Neural progenitor cell (in vitro differentiated cells): ENCODE measurements around the gene CSK. TPM values are rescaled to one million over a fixed set of nuclear protein-coding genes. Genes with fewer than 3 reads are reported as not detected.

Experiments used
- DNase-seq: peaks from one replicate; pipeline ENCODE4 v3.0.0-alpha.2; 2016; ENCODE audit warnings: low spot score
- H2AFZ ChIP-seq: fragments of 200-600 bp; sonication (generic); replicated peaks from 2 replicates; pipeline ENCODE4 v1.6.1; 2016; ENCODE audit warnings: antibody characterized with exemption
- H3F3A ChIP-seq: fragments of 200-600 bp; sonication (generic); 2 replicates; pipeline ENCODE4 v1.6.1; 2016; ENCODE audit warnings: antibody characterized with exemption, low read depth
- H3K27ac ChIP-seq: fragments of 200-600 bp; sonication (generic); 2 replicates; pipeline ENCODE4 v1.5.1; 2016; ENCODE audit warnings: mild to moderate bottlenecking
- H3K27me3 ChIP-seq: fragments of 200-600 bp; sonication (generic); 2 replicates; pipeline ENCODE4 v1.6.1; 2016; ENCODE audit warnings: mild to moderate bottlenecking, moderate library complexity
- H3K36me3 ChIP-seq: fragments of 200-600 bp; sonication (generic); 2 replicates; pipeline ENCODE4 v1.5.1; 2016
- H3K4me1 ChIP-seq: fragments of 200-600 bp; sonication (generic); 2 replicates; pipeline ENCODE4 v1.6.1; 2016; ENCODE audit warnings: mixed run types
- H3K4me2 ChIP-seq: fragments of 200-600 bp; sonication (generic); 2 replicates; pipeline ENCODE4 v1.6.1; 2016
- H3K4me3 ChIP-seq: fragments of 200-600 bp; sonication (generic); 2 replicates; pipeline ENCODE4 v1.5.1; 2016
- H3K79me2 ChIP-seq: fragments of 200-600 bp; sonication (generic); 2 replicates; pipeline ENCODE4 v1.6.1; 2016; ENCODE audit warnings: low read depth
- H3K9ac ChIP-seq: fragments of 200-600 bp; sonication (generic); 2 replicates; pipeline ENCODE4 v1.6.1; 2016
- H3K9me3 ChIP-seq: fragments of 200-600 bp; sonication (generic); 2 replicates; pipeline ENCODE4 v1.5.1; 2016; ENCODE audit warnings: low read depth
- H4K20me1 ChIP-seq: fragments of 200-600 bp; sonication (generic); 2 replicates; pipeline ENCODE4 v1.6.1; 2016; ENCODE audit warnings: low read depth
- H3K27ac Mint-ChIP-seq: 3 replicates; pipeline ENCODE4 v1.8.0; 2021; ENCODE audit warnings: mixed read lengths
- H3K27me3 Mint-ChIP-seq: 2 replicates; pipeline ENCODE4 v1.8.0; 2022; ENCODE audit warnings: low read depth, mild to moderate bottlenecking, inconsistent platforms, moderate library complexity, mixed read lengths; ENCODE audit not compliant: insufficient read depth
- H3K36me3 Mint-ChIP-seq: 3 replicates; pipeline ENCODE4 v1.8.0; 2021; ENCODE audit warnings: mixed read lengths
- H3K4me1 Mint-ChIP-seq: 3 replicates; pipeline ENCODE4 v1.8.0; 2021; ENCODE audit warnings: mixed read lengths
- H3K4me3 Mint-ChIP-seq: 3 replicates; pipeline ENCODE4 v1.8.0; 2021; ENCODE audit warnings: mild to moderate bottlenecking, moderate library complexity, mixed read lengths
- H3K9me3 Mint-ChIP-seq: 3 replicates; pipeline ENCODE4 v1.8.0; 2020; ENCODE audit warnings: mixed read lengths
- CTCF ChIP-seq: fragments of 200-600 bp; sonication (generic); IDR thresholded peaks from 2 replicates; pipeline ENCODE4 v1.5.1; 2017; ENCODE audit warnings: antibody characterized with exemption, mild to moderate bottlenecking
- EZH2 ChIP-seq: fragments of 200-600 bp; sonication (generic); IDR thresholded peaks from 2 replicates; pipeline ENCODE4 v1.6.1; 2017; ENCODE audit warnings: antibody characterized with exemption, mild to moderate bottlenecking, moderate library complexity
- EZH2phosphoT487 ChIP-seq: fragments of 200-600 bp; sonication (generic); IDR thresholded peaks from 2 replicates; pipeline ENCODE4 v1.6.1; 2017; ENCODE audit warnings: antibody characterized with exemption
- total RNA-seq: library from RNA; depleted of rRNA; stranded (reverse); fragments of >200 nt; gene quantifications from 2 replicates; pipeline ENCODE4 v1.2.3, GENCODE V29; 2015; ENCODE audit warnings: low replicate concordance

The CSK gene
- total RNA-seq, 1 donor from 2014 or later = 18.3 TPM

- Histone ChIP-seq H3K36me3 (no peaks in the 10 kb centered on the region), H3K9ac (no peak overlapping the region), H3K4me2 (peak overlapping the region; percentile 35), H2AFZ (no peak overlapping the region), H3F3A (no peaks in the 10 kb centered on the region), H3K27ac (no peak overlapping the region), H3K4me1 (peaks cover 20% of the 10 kb centered on the region), H3K9me3 (no peaks in the 10 kb centered on the region), H3K79me2 (peaks cover 82% of the 10 kb centered on the region), H4K20me1 (peaks cover 98% of the 10 kb centered on the region), H3K27me3 (no peaks in the 10 kb centered on the region), H3K4me3 (no peak overlapping the region)
- H3K27ac Mint-ChIP-seq = no peak overlapping the region
- H3K27me3 Mint-ChIP-seq = no peaks in the 10 kb centered on the region
- TF ChIP-seq CTCF = no peak
- H3K9me3 Mint-ChIP-seq = no peaks in the 10 kb centered on the region
- H3K36me3 Mint-ChIP-seq = peaks cover 2% of the 10 kb centered on the region
- DNase-seq = no peak
- H3K4me1 Mint-ChIP-seq = peaks cover 53% of the 10 kb centered on the region
- no peak overlapping the region for H3K4me3 Mint-ChIP-seq
Measured at GRCh38 chr15:74789171-74789631, 7.3 kb downstream of the CSK start.

DNA sequence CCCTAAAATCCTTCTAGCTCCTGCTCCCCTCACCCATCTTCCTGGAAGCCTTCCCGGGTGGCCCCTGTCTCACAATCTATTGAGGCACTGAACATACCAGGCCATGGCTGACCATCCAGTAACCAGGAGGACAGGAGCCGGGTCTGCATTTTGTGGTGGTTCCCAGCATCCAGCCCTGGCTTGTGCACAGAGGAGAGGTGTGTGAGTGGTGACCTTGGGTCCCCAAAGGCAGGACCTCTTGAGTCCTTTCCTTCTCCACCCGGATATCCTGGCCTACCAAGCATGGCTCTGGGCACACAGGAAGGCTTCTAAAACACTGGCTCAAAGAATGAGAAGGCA lies 7.8 kb downstream of the CSK start:
- H3K27me3 ChIP-seq = no peaks in the 10 kb centered on the region
- H3K36me3 Mint-ChIP-seq = peaks cover 2% of the 10 kb centered on the region
- no peak overlapping the region for H3K4me3 ChIP-seq
- peaks cover 77% of the 10 kb centered on the region for H3K79me2 ChIP-seq
- H3K9ac ChIP-seq = no peak overlapping the region
- no peak overlapping the region for H3K4me2 ChIP-seq
- H3K4me1 ChIP-seq = peaks cover 20% of the 10 kb centered on the region
- H4K20me1 ChIP-seq = peaks cover 98% of the 10 kb centered on the region
- no peaks in the 10 kb centered on the region for H3K36me3 ChIP-seq
- no peak for DNase-seq
- no peaks in the 10 kb centered on the region for H3F3A ChIP-seq
- TF ChIP-seq CTCF = no peak
- TF ChIP-seq EZH2 = no peak
- TF ChIP-seq EZH2phosphoT487 = no peak
- H3K27ac Mint-ChIP-seq = no peak overlapping the region
- peaks cover 49% of the 10 kb centered on the region for H3K4me1 Mint-ChIP-seq
- no peaks in the 10 kb centered on the region for H3K9me3 ChIP-seq
- H3K9me3 Mint-ChIP-seq = no peaks in the 10 kb centered on the region
- no peak overlapping the region for H3K27ac ChIP-seq
- no peaks in the 10 kb centered on the region for H3K27me3 Mint-ChIP-seq
- no peak overlapping the region for H3K4me3 Mint-ChIP-seq
- no peak overlapping the region for H2AFZ ChIP-seq

DNA sequence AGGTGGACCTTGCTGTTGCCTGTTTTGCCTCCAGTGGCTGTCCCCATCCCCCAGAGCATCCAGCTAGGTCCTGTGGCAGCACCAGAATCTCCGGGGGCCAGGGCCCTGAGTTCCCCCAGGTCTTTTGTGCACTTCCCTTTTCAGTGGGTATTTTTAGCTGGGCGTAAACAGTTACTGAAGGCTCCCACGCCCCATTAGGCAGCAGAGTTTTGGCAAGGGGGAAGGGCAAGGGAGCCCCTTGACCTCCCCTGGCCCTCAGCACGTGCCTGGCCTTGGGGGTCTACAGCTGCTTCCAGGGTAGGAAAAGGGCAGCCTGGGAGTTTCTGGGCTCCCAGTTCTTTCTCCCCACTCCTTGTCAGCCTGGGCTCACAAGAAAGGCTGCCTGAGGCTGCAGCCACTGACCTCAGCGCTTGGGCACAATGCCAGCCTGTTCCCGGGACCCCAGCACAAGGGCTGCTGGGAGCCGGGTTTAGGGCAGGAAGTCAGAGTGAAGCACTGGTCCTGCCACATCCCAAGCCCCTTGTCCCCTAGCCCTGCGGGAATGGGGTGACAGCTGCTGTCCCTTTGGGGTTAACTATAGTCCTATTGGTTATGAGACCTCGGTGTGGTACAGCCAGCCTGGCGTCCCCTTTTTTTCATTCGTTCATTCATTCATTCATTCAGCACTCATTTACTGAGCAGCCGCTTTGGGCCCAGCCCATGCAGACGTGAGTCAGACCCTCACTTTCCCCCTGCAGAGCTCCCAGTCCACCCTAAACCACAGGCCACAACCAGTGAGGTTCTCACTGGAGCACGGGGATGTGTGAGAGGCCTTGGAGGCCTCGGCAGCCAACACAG lies 8.4 kb downstream of the CSK start:
- Histone ChIP-seq H3K9me3 (no peaks in the 10 kb centered on the region), H3K9ac (no peak overlapping the region), H3K36me3 (no peaks in the 10 kb centered on the region), H3K79me2 (peaks cover 71% of the 10 kb centered on the region), H4K20me1 (peaks cover 98% of the 10 kb centered on the region), H3K4me3 (no peak overlapping the region), H2AFZ (no peak overlapping the region), H3K27me3 (no peaks in the 10 kb centered on the region), H3K4me1 (peaks cover 20% of the 10 kb centered on the region), H3F3A (no peaks in the 10 kb centered on the region), H3K27ac (no peak overlapping the region), H3K4me2 (no peak overlapping the region)
- Mint-ChIP-seq H3K27ac (peak overlapping the region; percentile 53), H3K4me3 (no peak overlapping the region), H3K36me3 (peaks cover 2% of the 10 kb centered on the region), H3K27me3 (no peaks in the 10 kb centered on the region), H3K4me1 (peaks cover 43% of the 10 kb centered on the region), H3K9me3 (no peaks in the 10 kb centered on the region)
- no peak for DNase-seq
- TF ChIP-seq CTCF = no peak
- no peak for TF ChIP-seq EZH2
- no peak for TF ChIP-seq EZH2phosphoT487
